Activated CD4-positive, alpha-beta memory T cell treated with anti-CD3 and anti-CD28 coated beads for 36 hours (primary cell): Measurements from ENCODE around the gene RBM4B. TPM values are rescaled to one million over a fixed set of nuclear protein-coding genes. Genes with fewer than 3 reads are reported as not detected.

Experiments
- CTCF ChIA-PET: fragments of 350-600 bp; sonication (Branson Sonifier 250); formaldehyde crosslinking; loops from one replicate; lab custom pipeline; 2021; ENCODE audit warnings: antibody characterized with exemption, inconsistent platforms; lab: Charles Lee
- POLR2A ChIA-PET: fragments of 350-600 bp; sonication (Branson Sonifier 250); formaldehyde crosslinking; loops from one replicate; lab custom pipeline; 2021; ENCODE audit warnings: antibody characterized with exemption; lab: Charles Lee
- DNase-seq: peaks from one replicate; pipeline ENCODE4 v3.0.0-alpha.2; 2020
- H3K27ac Mint-ChIP-seq: one replicate; pipeline ENCODE4 v1.8.0; 2021; ENCODE audit warnings: mixed read lengths
- H3K27me3 Mint-ChIP-seq: one replicate; pipeline ENCODE4 v1.8.0; 2021; ENCODE audit warnings: mixed read lengths
- H3K36me3 Mint-ChIP-seq: one replicate; pipeline ENCODE4 v1.8.0; 2021; ENCODE audit warnings: mixed read lengths
- H3K4me1 Mint-ChIP-seq: one replicate; pipeline ENCODE4 v1.8.0; 2021; ENCODE audit warnings: low read depth, mixed read lengths
- H3K4me3 Mint-ChIP-seq: one replicate; pipeline ENCODE4 v1.8.0; 2021; ENCODE audit warnings: mild to moderate bottlenecking, mixed read lengths
- H3K9me3 Mint-ChIP-seq: one replicate; pipeline ENCODE4 v1.8.0; 2021; ENCODE audit warnings: mixed read lengths
- intact Hi-C: fragments of 100-400 bp; cut with micrococcal nuclease; formaldehyde crosslinking; loops from one replicate; pipeline ENCODE4 v1.15.1; 2023
- total RNA-seq, 2 experiments: library from RNA; stranded (reverse); gene quantifications; one replicate each; pipeline ENCODE4 v1.2.3, GENCODE V29; 2021

Gene RBM4B
- total RNA-seq, 2 experiments from 2014 or later, result 10.9 to 11.7 TPM

DNA sequence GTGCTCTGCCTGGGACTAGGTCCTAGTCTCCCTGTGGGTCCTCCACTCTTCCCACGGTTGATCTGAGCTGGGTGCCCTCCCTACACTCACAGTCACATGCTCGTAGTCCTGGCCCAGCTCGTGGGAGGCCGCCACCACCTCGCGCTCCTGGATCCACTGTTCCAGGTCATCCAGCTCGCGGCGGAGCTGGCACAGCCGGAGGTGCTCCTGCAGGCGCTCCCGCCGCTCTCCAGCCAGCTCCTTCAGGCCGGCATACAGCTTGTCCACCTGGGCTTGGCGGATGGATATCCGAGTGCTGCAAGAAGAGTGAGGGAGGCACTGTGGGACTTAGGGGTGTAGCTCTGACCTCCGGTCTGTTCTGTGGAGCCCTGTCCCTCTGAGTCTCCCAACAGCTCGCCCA, 14.8 kb upstream of the RBM4B start:
- Mint-ChIP-seq H3K4me3 (no peak overlapping the region), H3K9me3 (no peaks in the 10 kb centered on the region), H3K4me1 (no peaks in the 10 kb centered on the region), H3K27ac (no peak overlapping the region), H3K27me3 (no peaks in the 10 kb centered on the region), H3K36me3 (no peaks in the 10 kb centered on the region)
- ChIA-PET CTCF (interaction anchor here (1.4 to 3.1 kb wide), 2 partner anchors 14 to 142 kb away, joined by 4 to 30 read pairs; no protein-coding TSS in a partner anchor), POLR2A (no interaction called here)
- intact Hi-C loops, result no loop called here
- DNase-seq, result no peak

- POLR2A ChIA-PET, result no interaction called here
- Mint-ChIP-seq H3K36me3 (no peaks in the 10 kb centered on the region), H3K27me3 (no peaks in the 10 kb centered on the region), H3K4me1 (no peaks in the 10 kb centered on the region), H3K9me3 (no peaks in the 10 kb centered on the region), H3K4me3 (no peak overlapping the region), H3K27ac (no peak overlapping the region)
- intact Hi-C loops, result no loop called here
- no peak for DNase-seq
- CTCF ChIA-PET, result interaction anchor here (3.1 kb wide), 1 partner anchor 143 kb away, joined by 30 read pairs; no protein-coding TSS in a partner anchor
These were observed 13.8 kb upstream of the RBM4B start for GRCh38 chr11:66691311-66691980.

DNA sequence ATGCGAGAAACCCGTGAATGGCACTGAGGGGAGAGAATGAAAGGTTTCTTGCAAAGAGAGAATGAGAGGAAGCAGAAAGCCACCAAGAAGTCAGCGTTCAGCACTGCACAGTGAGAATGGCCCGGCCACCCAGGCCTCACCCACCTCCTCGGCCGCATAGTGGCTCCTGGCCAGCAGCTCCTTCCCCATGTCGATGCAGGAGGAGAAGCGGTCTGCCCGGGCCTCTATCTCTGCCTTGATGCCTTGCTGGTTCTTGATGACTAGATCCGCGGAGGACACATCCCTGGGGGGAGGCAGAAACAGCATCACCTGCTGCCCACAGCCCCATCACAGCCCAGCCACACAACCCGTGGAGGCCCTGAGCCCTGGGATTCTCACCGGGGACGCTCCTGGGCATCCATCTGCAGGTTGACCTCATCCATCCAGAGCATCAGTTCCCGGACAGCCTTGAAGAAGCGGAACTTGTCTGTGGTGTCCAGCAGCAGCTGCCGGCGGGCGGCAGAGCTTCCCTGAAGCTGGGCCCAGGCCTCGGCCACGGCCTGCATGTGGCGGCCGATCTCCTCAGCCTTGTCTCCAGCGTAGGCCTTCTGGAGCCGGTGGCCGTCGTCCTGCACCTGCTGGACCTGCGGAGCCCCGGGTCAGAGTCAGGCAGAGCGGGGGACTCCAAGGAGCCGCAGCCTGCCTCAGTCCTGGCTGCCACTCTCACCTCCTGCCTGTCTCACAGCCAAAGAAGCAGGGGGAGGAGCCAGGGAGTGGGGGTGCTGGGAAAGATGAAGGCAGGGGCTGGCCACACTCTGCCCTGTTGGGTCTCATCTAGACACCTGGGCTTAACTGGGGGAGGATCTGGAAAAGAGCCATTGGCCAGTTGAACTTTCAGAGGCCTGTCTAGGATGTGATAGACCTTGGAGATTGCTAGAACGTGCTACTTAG, 12.2 kb upstream of the RBM4B start:
- Mint-ChIP-seq H3K4me1 (no peaks in the 10 kb centered on the region), H3K36me3 (no peaks in the 10 kb centered on the region), H3K4me3 (no peak overlapping the region), H3K9me3 (no peaks in the 10 kb centered on the region), H3K27ac (no peak overlapping the region), H3K27me3 (no peaks in the 10 kb centered on the region)
- POLR2A ChIA-PET, result interaction anchor here (0.6 kb wide), 1 partner anchor 412 kb away, joined by 3 read pairs; no protein-coding TSS in a partner anchor
- CTCF ChIA-PET, result interaction anchor here (1.8 kb wide), 1 partner anchor 144 kb away, joined by 5 read pairs; no protein-coding TSS in a partner anchor
- no peak for DNase-seq
- intact Hi-C loops, result no loop called here

- H3K4me3 Mint-ChIP-seq, result no peak overlapping the region
- POLR2A ChIA-PET, result interaction anchor here (0.6 kb wide), 1 partner anchor 413 kb away, joined by 3 read pairs; no protein-coding TSS in a partner anchor
- CTCF ChIA-PET, result interaction anchor here (1.2 to 1.8 kb wide), 2 partner anchors 9 to 145 kb away, joined by 5 read pairs; no protein-coding TSS in a partner anchor
- DNase-seq, result peak; percentile 15
- intact Hi-C loops, result no loop called here
- no peaks in the 10 kb centered on the region for H3K36me3 Mint-ChIP-seq
- no peaks in the 10 kb centered on the region for H3K9me3 Mint-ChIP-seq
- no peaks in the 10 kb centered on the region for H3K4me1 Mint-ChIP-seq
- H3K27ac Mint-ChIP-seq, result no peak overlapping the region
- H3K27me3 Mint-ChIP-seq, result no peaks in the 10 kb centered on the region
These were observed 11.2 kb upstream of the RBM4B start for GRCh38 chr11:66688561-66689534.

GRCh38 chr11:66687831-66688281, 10.2 kb upstream of the RBM4B start:
- no peak for DNase-seq
- CTCF ChIA-PET, result interaction anchor here (1.2 to 1.8 kb wide), 2 partner anchors 8 to 146 kb away, joined by 5 read pairs; no protein-coding TSS in a partner anchor
- intact Hi-C loops, result no loop called here

DNA sequence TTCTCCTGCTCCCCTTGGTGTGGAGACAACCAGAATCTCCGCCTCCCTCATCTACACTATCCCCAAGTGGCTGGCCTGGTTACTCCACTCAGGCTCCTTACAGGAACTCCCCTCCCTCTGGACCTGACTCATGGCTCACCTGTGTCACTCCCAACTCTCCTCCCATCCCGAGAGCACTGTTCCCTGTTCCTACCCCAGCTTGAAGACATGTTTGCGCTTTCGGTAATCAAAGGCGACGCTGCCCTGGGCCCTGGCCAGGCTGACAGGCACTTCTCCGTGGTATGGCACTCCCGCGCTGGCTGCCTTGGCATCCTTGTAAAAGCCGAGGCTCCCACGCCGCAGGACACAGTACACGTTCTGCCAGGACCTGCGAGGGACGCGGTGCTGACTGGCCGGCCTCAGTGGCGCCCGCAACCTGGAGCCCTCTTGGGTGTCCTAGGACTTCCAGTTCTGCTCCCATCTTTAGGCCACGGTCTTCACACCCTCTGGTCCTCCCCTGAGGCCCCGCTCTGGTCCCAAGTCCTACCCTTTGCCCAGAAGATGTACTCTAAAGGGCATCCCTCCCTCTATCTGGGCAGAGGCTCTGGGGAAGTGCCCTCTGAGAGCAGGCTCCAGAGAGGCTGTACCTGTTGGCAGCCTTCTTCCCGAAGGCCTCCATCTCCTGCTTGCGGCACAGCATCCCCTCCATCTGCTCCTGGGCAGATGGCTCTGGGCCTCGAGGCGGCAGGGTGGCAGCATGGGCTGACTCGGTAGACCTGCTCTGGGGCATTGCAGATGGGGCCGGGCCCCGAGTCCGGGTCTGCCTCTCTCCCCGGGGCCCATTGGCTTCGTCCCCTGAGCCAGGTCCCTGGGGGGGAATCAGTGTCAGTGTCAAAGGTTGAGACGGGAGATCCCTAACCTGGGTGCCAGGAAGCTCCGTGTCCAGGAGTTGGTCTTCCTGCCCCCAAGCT, 9.4 kb upstream of the RBM4B start:
- H3K36me3 Mint-ChIP-seq, result no peaks in the 10 kb centered on the region
- no peak overlapping the region for H3K4me3 Mint-ChIP-seq
- H3K27ac Mint-ChIP-seq, result no peak overlapping the region
- no peak for DNase-seq
- POLR2A ChIA-PET, result no interaction called here
- intact Hi-C loops, result no loop called here
- no peaks in the 10 kb centered on the region for H3K9me3 Mint-ChIP-seq
- H3K4me1 Mint-ChIP-seq, result no peaks in the 10 kb centered on the region
- CTCF ChIA-PET, result no interaction called here
- no peaks in the 10 kb centered on the region for H3K27me3 Mint-ChIP-seq

More at GRCh38 chr11:66687831-66688281, 10.2 kb upstream of the RBM4B start:
- Mint-ChIP-seq H3K4me1 (no peaks in the 10 kb centered on the region), H3K9me3 (no peaks in the 10 kb centered on the region), H3K36me3 (no peaks in the 10 kb centered on the region), H3K27ac (no peak overlapping the region), H3K27me3 (no peaks in the 10 kb centered on the region), H3K4me3 (no peak overlapping the region)
- POLR2A ChIA-PET, result no interaction called here

GRCh38 chr11:66686100-66686785, 8.6 kb upstream of the RBM4B start:
- ChIA-PET POLR2A (no interaction called here), CTCF (no interaction called here)
- no peak for DNase-seq
- Mint-ChIP-seq H3K36me3 (no peaks in the 10 kb centered on the region), H3K4me3 (no peak overlapping the region), H3K27me3 (no peaks in the 10 kb centered on the region), H3K9me3 (no peaks in the 10 kb centered on the region), H3K27ac (no peak overlapping the region), H3K4me1 (no peaks in the 10 kb centered on the region)
- intact Hi-C loops, result no loop called here

DNA sequence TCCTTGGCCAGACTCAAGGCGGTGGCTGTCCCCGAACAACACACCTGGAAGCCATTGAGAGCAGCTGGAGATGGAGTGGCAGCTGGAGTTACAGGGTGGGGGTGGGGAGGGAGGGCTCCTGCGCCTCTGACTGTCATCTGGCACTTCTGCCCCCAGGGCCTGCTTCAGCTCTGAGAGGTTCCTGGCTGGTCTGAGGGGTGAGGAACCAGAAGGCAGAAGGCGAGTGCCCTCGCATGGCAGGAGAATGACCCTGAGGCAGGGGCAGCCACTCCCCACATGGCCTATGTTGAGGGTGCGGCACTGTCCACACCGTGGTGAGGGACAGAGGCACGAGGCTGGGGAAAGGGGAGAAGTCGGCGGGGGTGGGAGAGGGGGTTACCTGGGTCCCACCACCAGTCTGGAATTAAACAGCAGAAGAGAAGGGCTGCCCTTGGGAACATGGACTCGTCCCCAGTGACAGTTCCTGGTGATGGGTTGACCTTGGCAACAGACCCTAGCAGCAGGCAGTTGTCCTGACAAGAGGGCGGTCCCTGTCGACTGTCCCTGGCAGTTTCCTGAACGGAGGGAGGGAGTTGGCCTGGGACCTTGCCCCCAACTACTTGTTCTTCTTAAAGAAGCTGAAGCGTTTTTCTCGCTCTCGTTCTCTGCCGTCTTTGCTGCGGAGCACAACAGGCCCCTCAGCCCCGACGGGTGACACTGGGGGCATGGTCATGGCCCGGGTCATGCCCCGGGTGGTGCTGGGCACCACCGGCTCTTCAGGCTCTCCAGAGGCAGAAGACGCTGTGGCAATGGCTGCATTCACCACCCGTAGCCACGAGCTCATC, 7.8 kb upstream of the RBM4B start:
- H3K4me3 Mint-ChIP-seq, result no peak overlapping the region
- H3K36me3 Mint-ChIP-seq, result no peaks in the 10 kb centered on the region
- CTCF ChIA-PET, result no interaction called here
- no peaks in the 10 kb centered on the region for H3K4me1 Mint-ChIP-seq
- intact Hi-C loops, result no loop called here
- POLR2A ChIA-PET, result no interaction called here
- no peaks in the 10 kb centered on the region for H3K9me3 Mint-ChIP-seq
- no peaks in the 10 kb centered on the region for H3K27me3 Mint-ChIP-seq
- DNase-seq, result no peak
- H3K27ac Mint-ChIP-seq, result no peak overlapping the region

DNA sequence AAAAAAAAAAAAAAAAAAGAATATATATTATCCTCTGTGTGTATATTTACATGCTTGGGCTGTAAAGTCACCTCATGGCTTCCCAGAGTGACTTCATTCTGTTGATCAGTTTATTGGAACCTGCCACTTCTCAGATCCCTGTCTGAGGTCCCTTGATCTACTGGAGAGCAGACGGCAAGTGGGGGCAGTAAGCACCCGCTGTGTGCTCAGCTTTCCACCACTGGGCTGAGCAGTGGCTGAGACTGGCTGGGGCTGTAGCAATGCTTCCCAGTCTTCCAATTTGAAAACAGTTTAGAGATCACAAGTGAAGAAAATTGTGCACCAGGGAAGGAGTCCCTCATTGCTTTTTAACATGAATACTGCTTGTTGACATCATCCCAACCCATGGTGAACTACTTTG, 6.9 kb upstream of the RBM4B start:
- DNase-seq, result no peak
- Mint-ChIP-seq H3K9me3 (no peaks in the 10 kb centered on the region), H3K4me1 (no peaks in the 10 kb centered on the region), H3K27me3 (no peaks in the 10 kb centered on the region), H3K4me3 (no peak overlapping the region), H3K36me3 (no peaks in the 10 kb centered on the region), H3K27ac (no peak overlapping the region)
- POLR2A ChIA-PET, result no interaction called here
- intact Hi-C loops, result no loop called here
- CTCF ChIA-PET, result no interaction called here

DNA sequence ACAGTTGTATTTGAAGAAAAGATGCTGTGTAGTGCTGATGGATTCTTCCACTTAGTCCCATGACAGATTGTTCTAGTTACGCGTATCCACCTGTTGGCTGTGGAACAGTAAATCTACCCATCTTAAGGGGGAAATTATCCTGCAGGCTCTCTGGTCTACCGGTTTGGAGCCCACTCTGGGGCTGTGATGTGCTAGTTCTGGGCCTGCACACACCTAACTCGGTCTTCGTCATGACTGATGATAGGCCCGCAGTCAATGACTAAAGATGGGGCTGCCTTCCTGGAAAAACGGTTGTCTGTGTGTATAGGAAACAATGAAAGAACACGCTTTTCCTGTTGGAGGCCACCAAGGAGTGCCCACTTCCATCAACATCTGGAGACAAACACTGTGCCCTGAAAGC, 6.2 kb upstream of the RBM4B start:
- Mint-ChIP-seq H3K36me3 (no peaks in the 10 kb centered on the region), H3K4me3 (no peak overlapping the region), H3K4me1 (no peaks in the 10 kb centered on the region), H3K9me3 (no peaks in the 10 kb centered on the region), H3K27ac (no peak overlapping the region), H3K27me3 (no peaks in the 10 kb centered on the region)
- intact Hi-C loops, result no loop called here
- no peak for DNase-seq
- ChIA-PET CTCF (no interaction called here), POLR2A (no interaction called here)
